Lower leg skin (tissue), 3 donors: ENCODE results near the gene ZDHHC1.

Source experiments
- CTCF ChIP-seq, 3 donors: fragments of 450-650 bp; IDR thresholded peaks; one replicate each; pipeline ENCODE4 v1.5.1; 2016; ENCODE audit warnings: antibody characterized with exemption in 3 of 3, mild to moderate bottlenecking in 3 of 3, moderate library complexity in 2 of 3
- POLR2A ChIP-seq, 2 donors: fragments of 450-650 bp; IDR thresholded peaks; one replicate each; pipeline ENCODE4 v1.6.1; 2016 to 2017; ENCODE audit warnings: antibody characterized with exemption in 2 of 2, mild to moderate bottlenecking in 1 of 2, moderate library complexity in 1 of 2

- TF ChIP-seq CTCF (IDR thresholded peaks at IDR 0.05), result no peak
- TF ChIP-seq POLR2A (IDR thresholded peaks at IDR 0.05), result no peak
Measured at GRCh38 chr16:67429799-67430503, 13.7 kb upstream of the ZDHHC1 start.
